Epithelial cell of proximal tubule (primary cell): ENCODE data around the gene WBP11. TPM values are rescaled to one million over a fixed set of nuclear protein-coding genes. Genes with fewer than 3 reads are reported as not detected.
"Not testable (repeated sequence)": the region's sequence is repeated elsewhere in the genome, so short reads cannot be mapped to it uniquely, and the experiment has no call there.

Source experiments
- DNase-seq: peaks from one replicate; pipeline ENCODE4 v3.0.0-alpha.2; 2011; ENCODE audit warnings: low read depth
- H3K4me3 ChIP-seq: 2 replicates; pipeline ENCODE4 v1.5.1; 2011; ENCODE audit warnings: low read depth, mild to moderate bottlenecking, low read length
- total RNA-seq: library from RNA; depleted of rRNA; stranded (reverse); fragments of >200 nt; gene quantifications from 2 replicates; pipeline ENCODE4 v1.2.3, GENCODE V29; 2015
- TF ChIP-seq, protein P1 (sequence below): conservative IDR thresholded peaks from 2 replicates; pipeline ENCODE4 v1.5.1; 2012; ENCODE audit warnings: low read depth, mild to moderate bottlenecking, low read length

The WBP11 gene
- total RNA-seq, 1 donor from 2014 or later, result 20.4 TPM

GRCh38 chr12:14756334-14757143, 46.7 kb downstream of the WBP11 start:
- no peak overlapping the region for H3K4me3 ChIP-seq
- no peak for DNase-seq
- TF ChIP-seq, protein P1, sequence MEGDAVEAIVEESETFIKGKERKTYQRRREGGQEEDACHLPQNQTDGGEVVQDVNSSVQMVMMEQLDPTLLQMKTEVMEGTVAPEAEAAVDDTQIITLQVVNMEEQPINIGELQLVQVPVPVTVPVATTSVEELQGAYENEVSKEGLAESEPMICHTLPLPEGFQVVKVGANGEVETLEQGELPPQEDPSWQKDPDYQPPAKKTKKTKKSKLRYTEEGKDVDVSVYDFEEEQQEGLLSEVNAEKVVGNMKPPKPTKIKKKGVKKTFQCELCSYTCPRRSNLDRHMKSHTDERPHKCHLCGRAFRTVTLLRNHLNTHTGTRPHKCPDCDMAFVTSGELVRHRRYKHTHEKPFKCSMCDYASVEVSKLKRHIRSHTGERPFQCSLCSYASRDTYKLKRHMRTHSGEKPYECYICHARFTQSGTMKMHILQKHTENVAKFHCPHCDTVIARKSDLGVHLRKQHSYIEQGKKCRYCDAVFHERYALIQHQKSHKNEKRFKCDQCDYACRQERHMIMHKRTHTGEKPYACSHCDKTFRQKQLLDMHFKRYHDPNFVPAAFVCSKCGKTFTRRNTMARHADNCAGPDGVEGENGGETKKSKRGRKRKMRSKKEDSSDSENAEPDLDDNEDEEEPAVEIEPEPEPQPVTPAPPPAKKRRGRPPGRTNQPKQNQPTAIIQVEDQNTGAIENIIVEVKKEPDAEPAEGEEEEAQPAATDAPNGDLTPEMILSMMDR, result peak; percentile 51

- TF ChIP-seq, protein P1, result no peak
- no peak for DNase-seq
- no peak overlapping the region for H3K4me3 ChIP-seq
Measured at GRCh38 chr12:14751986-14752385, 51.3 kb downstream of the WBP11 start.

DNA sequence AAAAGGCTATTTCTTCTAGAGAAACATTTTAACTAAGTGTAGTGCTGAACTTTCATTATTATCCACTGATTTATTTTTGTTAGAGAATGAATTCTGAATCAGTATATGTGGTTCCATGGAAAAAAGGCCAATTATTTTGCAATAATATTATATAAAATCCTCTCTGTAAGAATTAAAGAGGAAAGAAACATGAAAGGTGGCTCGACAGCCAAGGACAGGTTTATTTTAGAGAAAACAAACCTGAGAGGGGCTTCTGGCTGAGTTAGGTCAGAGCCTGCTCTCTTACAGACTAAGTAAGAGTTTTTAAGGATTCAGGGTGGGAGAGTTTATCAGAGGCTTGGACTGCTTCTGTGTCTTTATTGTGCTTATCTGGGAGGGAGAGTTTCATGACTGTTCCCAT, 60.2 kb downstream of the WBP11 start:
- DNase-seq, result no peak
- TF ChIP-seq, protein P1, result no peak

GRCh38 chr12:14741942-14742341, 61.3 kb downstream of the WBP11 start:
- no peak overlapping the region for H3K4me3 ChIP-seq
- TF ChIP-seq, protein P1, result no peak
- DNase-seq, result no peak

More for the DNA sequence above, 60.2 kb downstream of the WBP11 start:
- no peak overlapping the region for H3K4me3 ChIP-seq

DNA sequence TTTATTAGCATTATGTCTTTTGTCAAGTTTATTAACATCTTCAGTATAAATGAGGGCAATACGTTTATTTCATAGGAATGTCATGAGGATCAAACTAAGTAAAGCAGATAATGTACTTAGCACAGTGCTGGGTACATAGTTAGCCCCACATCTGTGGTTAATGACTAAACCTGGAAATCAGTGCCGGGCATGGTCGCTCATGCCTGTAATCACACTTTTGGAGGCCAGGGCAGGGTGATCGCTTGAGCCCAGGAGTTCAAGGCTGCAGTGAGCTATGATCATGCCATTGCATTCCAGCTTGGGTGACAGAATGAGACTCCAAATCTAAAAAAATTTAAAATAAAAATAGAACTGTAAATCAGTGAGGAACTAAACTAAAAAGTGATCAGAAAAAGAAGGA, 62.1 kb downstream of the WBP11 start:
- TF ChIP-seq, protein P1, result no peak
- peak; percentile 18 for DNase-seq
- H3K4me3 ChIP-seq, result no peak overlapping the region

DNA sequence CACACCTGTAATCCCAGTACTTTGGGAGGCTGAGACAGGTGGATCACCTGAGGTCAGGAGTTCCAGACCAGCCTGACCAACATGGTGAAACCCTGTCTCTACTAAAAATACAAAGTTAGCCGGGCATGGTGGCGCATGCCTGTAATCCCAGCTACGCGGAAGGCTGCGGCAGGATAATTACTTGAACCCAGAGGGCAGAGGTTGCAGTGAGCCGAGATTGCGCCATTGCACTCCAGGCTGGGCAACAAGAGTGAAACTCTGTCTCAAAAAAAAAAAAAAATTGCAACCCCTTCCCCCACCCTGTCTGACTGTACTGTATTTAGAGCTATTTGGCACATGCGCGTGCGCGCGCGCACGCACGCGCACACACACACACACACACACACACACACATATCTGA, 66.8 kb downstream of the WBP11 start:
- DNase-seq, H3K4me3 ChIP-seq: not testable (repeated sequence)

Other genes starting within 250 kb of the WBP11 start
- 12.4 and 14.2 TPM in 2 replicates for gene PLBD1, start 235.6 kb downstream of the WBP11 start, total RNA-seq
- gene GUCY2C, start 106.9 kb downstream of the WBP11 start, total RNA-seq, result not detected in 2 replicates
- gene C12orf60, start 192 bp upstream of the WBP11 start, total RNA-seq, result 1.2 and 1.5 TPM in 2 replicates
- 0.07 TPM in 1 of 2 replicates, not detected in the other for gene SMCO3, start 10.7 kb upstream of the WBP11 start, total RNA-seq
- 0.14 TPM in 1 of 2 replicates, not detected in the other for gene ART4, start 40.0 kb upstream of the WBP11 start, total RNA-seq
- 0.72 and 9.3 TPM in 2 replicates for gene MGP, start 82.4 kb upstream of the WBP11 start, total RNA-seq
- 0.58 and 1.4 TPM in 2 replicates for gene ERP27, start 135.1 kb upstream of the WBP11 start, total RNA-seq
- gene ARHGDIB, start 158.1 kb upstream of the WBP11 start, total RNA-seq, result 23.9 and 41.6 TPM in 2 replicates
- gene PDE6H, start 169.6 kb upstream of the WBP11 start, total RNA-seq, result not detected in 2 replicates